Stomach (tissue), 4 donors: ENCODE measurements around the gene LPIN2.

Experiments used
- EP300 ChIP-seq: sonication (generic); formaldehyde crosslinking; IDR thresholded peaks from one replicate; pipeline ENCODE4 v1.6.1; 2017; ENCODE audit warnings: antibody characterized with exemption
- POLR2A ChIP-seq, 4 donors: fragments of 450-650 bp; IDR thresholded peaks; one replicate each; pipeline ENCODE4 v1.6.1; 2016; ENCODE audit warnings: antibody characterized with exemption in 4 of 4, control low read depth in 2 of 4, mild to moderate bottlenecking in 1 of 4, moderate library complexity in 1 of 4
- POLR2AphosphoS5 ChIP-seq, 3 donors: sonication (generic); formaldehyde crosslinking; IDR thresholded peaks; one replicate each; pipeline ENCODE4 v1.6.1; 2016; ENCODE audit warnings: antibody characterized with exemption in 3 of 3
- TF ChIP-seq, protein P1 (sequence below), 7 experiments: fragments of 450-650 bp in 4 of 7; fragments of 200-600 bp in 3 of 7; sonication (generic) in 3 of 7; IDR thresholded peaks; one replicate each; pipeline ENCODE4 v1.5.1; 2016 to 2019; ENCODE audit warnings: antibody characterized with exemption in 7 of 7, control low read depth in 2 of 7, mild to moderate bottlenecking in 1 of 7

DNA sequence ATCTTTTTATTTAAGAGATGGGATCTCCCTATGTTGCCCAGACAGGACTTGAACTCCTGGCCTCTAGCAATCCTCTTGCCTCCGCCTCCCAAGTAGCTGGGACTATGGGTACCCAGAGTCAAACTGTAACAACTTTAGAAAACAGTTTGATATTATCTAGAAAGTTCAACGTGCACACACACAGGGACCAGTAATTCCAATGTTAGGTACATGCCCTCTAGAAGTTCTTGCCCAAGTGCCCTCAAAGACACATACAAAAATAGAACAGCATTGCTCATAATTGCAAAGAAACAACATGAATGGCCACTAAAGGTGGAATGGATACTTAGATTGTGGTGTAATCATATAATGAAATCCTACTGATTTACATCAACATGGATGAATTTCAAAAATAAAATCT is 12.6 kb upstream of the LPIN2 start:
- TF ChIP-seq, protein P1, sequence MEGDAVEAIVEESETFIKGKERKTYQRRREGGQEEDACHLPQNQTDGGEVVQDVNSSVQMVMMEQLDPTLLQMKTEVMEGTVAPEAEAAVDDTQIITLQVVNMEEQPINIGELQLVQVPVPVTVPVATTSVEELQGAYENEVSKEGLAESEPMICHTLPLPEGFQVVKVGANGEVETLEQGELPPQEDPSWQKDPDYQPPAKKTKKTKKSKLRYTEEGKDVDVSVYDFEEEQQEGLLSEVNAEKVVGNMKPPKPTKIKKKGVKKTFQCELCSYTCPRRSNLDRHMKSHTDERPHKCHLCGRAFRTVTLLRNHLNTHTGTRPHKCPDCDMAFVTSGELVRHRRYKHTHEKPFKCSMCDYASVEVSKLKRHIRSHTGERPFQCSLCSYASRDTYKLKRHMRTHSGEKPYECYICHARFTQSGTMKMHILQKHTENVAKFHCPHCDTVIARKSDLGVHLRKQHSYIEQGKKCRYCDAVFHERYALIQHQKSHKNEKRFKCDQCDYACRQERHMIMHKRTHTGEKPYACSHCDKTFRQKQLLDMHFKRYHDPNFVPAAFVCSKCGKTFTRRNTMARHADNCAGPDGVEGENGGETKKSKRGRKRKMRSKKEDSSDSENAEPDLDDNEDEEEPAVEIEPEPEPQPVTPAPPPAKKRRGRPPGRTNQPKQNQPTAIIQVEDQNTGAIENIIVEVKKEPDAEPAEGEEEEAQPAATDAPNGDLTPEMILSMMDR (IDR thresholded peaks at IDR 0.05), result no peak
- TF ChIP-seq POLR2A (IDR thresholded peaks at IDR 0.05) (no peak), EP300 (no peak), POLR2AphosphoS5 (IDR thresholded peaks at IDR 0.05) (no peak)
